Measurements from ENCODE around the gene DYNC2LI1. TPM values are rescaled to one million over a fixed set of nuclear protein-coding genes. Genes with fewer than 3 reads are reported as not detected.

Gene DYNC2LI1
- total RNA-seq, 1 donor from 2014 or later = 92.1 TPM

DNA sequence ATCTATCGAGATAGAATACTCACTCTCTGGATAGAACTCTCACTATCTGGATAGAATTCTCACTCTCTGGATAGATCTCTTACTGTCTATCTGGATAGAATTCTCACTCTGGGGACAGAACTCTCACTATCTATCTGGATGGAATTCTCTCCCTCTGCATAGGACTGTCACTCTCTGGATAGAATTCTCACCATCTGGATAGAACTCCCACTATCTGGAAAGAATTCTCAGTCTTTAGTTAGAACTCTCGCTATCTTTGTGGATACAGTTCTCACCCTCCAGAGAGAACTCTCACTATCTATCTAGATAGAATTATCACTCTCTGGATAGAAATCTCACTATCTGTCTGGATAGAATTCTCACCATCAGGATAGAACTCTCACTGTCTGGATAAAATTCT is 81.5 kb downstream of the DYNC2LI1 start:
- H3F3A ChIP-seq (ENCODE audit: low read depth) = no peaks in the 10 kb centered on the region
- Mint-ChIP-seq H3K4me3 (no peak overlapping the region), H3K27ac (no peak overlapping the region), H3K9me3 (no peaks in the 10 kb centered on the region), H3K27me3 (ENCODE audit: insufficient read depth, low read depth) (peaks cover 12% of the 10 kb centered on the region), H3K4me1 (no peaks in the 10 kb centered on the region), H3K36me3 (no peaks in the 10 kb centered on the region)
- no peak overlapping the region for H2AFZ ChIP-seq (replicated peaks)
- no peaks in the 10 kb centered on the region for H3K9me3 ChIP-seq (ENCODE audit: low read depth)
- no peak for DNase-seq (ENCODE audit: low spot score)
- H3K4me1 ChIP-seq = no peaks in the 10 kb centered on the region
- no peak overlapping the region for H3K4me3 ChIP-seq
- no peaks in the 10 kb centered on the region for H3K79me2 ChIP-seq (ENCODE audit: low read depth)
- H3K9ac ChIP-seq = no peak overlapping the region
- H3K27me3 ChIP-seq = peaks cover 58% of the 10 kb centered on the region
- H3K4me2 ChIP-seq = no peak overlapping the region
- H3K36me3 ChIP-seq = no peaks in the 10 kb centered on the region
- no peak overlapping the region for H3K27ac ChIP-seq
- no peaks in the 10 kb centered on the region for H4K20me1 ChIP-seq (ENCODE audit: low read depth)
- TF ChIP-seq EZH2phosphoT487 (IDR thresholded peaks at IDR 0.05) = no peak
- TF ChIP-seq, protein P1, sequence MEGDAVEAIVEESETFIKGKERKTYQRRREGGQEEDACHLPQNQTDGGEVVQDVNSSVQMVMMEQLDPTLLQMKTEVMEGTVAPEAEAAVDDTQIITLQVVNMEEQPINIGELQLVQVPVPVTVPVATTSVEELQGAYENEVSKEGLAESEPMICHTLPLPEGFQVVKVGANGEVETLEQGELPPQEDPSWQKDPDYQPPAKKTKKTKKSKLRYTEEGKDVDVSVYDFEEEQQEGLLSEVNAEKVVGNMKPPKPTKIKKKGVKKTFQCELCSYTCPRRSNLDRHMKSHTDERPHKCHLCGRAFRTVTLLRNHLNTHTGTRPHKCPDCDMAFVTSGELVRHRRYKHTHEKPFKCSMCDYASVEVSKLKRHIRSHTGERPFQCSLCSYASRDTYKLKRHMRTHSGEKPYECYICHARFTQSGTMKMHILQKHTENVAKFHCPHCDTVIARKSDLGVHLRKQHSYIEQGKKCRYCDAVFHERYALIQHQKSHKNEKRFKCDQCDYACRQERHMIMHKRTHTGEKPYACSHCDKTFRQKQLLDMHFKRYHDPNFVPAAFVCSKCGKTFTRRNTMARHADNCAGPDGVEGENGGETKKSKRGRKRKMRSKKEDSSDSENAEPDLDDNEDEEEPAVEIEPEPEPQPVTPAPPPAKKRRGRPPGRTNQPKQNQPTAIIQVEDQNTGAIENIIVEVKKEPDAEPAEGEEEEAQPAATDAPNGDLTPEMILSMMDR (IDR thresholded peaks at IDR 0.05) = no peak
- TF ChIP-seq EZH2 (IDR thresholded peaks at IDR 0.05) = no peak

Small RNA genes lying within 50 kb of the gene (small RNA-seq; reads per million reads assigned to genes)
- gene RN7SKP66 = not detected

Other genes with a start within 250 kb of the DYNC2LI1 start
- 20.5 and 29.3 TPM in 2 replicates for gene THADA, start 178.0 kb upstream of the DYNC2LI1 start, total RNA-seq (ENCODE audit: low replicate concordance)
- 7.9 and 11.2 TPM in 2 replicates for gene PLEKHH2, start 136.8 kb upstream of the DYNC2LI1 start, total RNA-seq (ENCODE audit: low replicate concordance)
- 0.12 TPM in 1 of 2 replicates, not detected in the other for gene C1GALT1C1L, start 97.6 kb upstream of the DYNC2LI1 start, total RNA-seq (ENCODE audit: low replicate concordance)
- not detected in 2 replicates for gene ABCG5, start 64.8 kb downstream of the DYNC2LI1 start, total RNA-seq (ENCODE audit: low replicate concordance)
- not detected in 2 replicates for gene ABCG8, start 64.9 kb downstream of the DYNC2LI1 start, total RNA-seq (ENCODE audit: low replicate concordance)
- gene LRPPRC, start 221.9 kb downstream of the DYNC2LI1 start, total RNA-seq (ENCODE audit: low replicate concordance) = 121 and 214 TPM in 2 replicates

Measured in neural progenitor cell (in vitro differentiated cells).